Measurements from ENCODE around the gene DNAH1. TPM values are rescaled to one million over a fixed set of nuclear protein-coding genes. Genes with fewer than 3 reads are reported as not detected.

Gene DNAH1
- total RNA-seq, 2 donors from 2014 or later, result 1.5 to 2.5 TPM

- Histone ChIP-seq H3K9me3 (no peaks in the 10 kb centered on the region), H3K27ac (no peak overlapping the region), H3K27me3 (no peaks in the 10 kb centered on the region), H3K4me1 (no peaks in the 10 kb centered on the region), H3K4me3 (no peak overlapping the region), H3K36me3 (peaks cover 6% of the 10 kb centered on the region)
- no peak for TF ChIP-seq CTCF (IDR thresholded peaks at IDR 0.05)
- no peak for DNase-seq (ENCODE audit: low spot score)
Observed at GRCh38 chr3:52391096-52391495, 75.0 kb downstream of the DNAH1 start.

- no peak for DNase-seq (ENCODE audit: low spot score)
- no peaks in the 10 kb centered on the region for H3K9me3 ChIP-seq
- TF ChIP-seq CTCF (IDR thresholded peaks at IDR 0.05), result no peak
- no peaks in the 10 kb centered on the region for H3K4me1 ChIP-seq
- H3K4me3 ChIP-seq, result no peak overlapping the region
- H3K27ac ChIP-seq, result no peak overlapping the region
- peaks cover 6% of the 10 kb centered on the region for H3K36me3 ChIP-seq
- H3K27me3 ChIP-seq, result no peaks in the 10 kb centered on the region
Observed at GRCh38 chr3:52392216-52392930, 76.3 kb downstream of the DNAH1 start.

- Histone ChIP-seq H3K4me3 (no peak overlapping the region), H3K9me3 (no peaks in the 10 kb centered on the region), H3K27me3 (no peaks in the 10 kb centered on the region), H3K4me1 (no peaks in the 10 kb centered on the region), H3K36me3 (peaks cover 6% of the 10 kb centered on the region), H3K27ac (no peak overlapping the region)
- DNase-seq (ENCODE audit: low spot score), result no peak
- TF ChIP-seq CTCF (IDR thresholded peaks at IDR 0.05), result no peak
Observed at GRCh38 chr3:52393131-52393807, 77.2 kb downstream of the DNAH1 start.

GRCh38 chr3:52393959-52394670 is 78.0 kb downstream of the DNAH1 start:
- Histone ChIP-seq H3K36me3 (peaks cover 6% of the 10 kb centered on the region), H3K27me3 (no peaks in the 10 kb centered on the region), H3K4me3 (no peak overlapping the region), H3K4me1 (no peaks in the 10 kb centered on the region), H3K9me3 (no peaks in the 10 kb centered on the region), H3K27ac (no peak overlapping the region)
- no peak for DNase-seq (ENCODE audit: low spot score)
- TF ChIP-seq CTCF (IDR thresholded peaks at IDR 0.05), result no peak

GRCh38 chr3:52394751-52395502 is 78.8 kb downstream of the DNAH1 start:
- H3K27ac ChIP-seq, result no peak overlapping the region
- no peak for TF ChIP-seq CTCF (IDR thresholded peaks at IDR 0.05)
- H3K27me3 ChIP-seq, result no peaks in the 10 kb centered on the region
- H3K9me3 ChIP-seq, result no peaks in the 10 kb centered on the region
- H3K4me1 ChIP-seq, result no peaks in the 10 kb centered on the region
- no peak for DNase-seq (ENCODE audit: low spot score)
- no peak overlapping the region for H3K4me3 ChIP-seq
- H3K36me3 ChIP-seq, result peaks cover 6% of the 10 kb centered on the region

Measured in right atrium auricular region (tissue), 2 donors.